Right ventricle myocardium superior (tissue), 1 donor: ENCODE results near the gene ZNF335. TPM values are rescaled to one million over a fixed set of nuclear protein-coding genes. Genes with fewer than 3 reads are reported as not detected.
"Not testable (repeated sequence)": the region's sequence is repeated elsewhere in the genome, so short reads cannot be mapped to it uniquely, and the experiment has no call there.

Experiments
- ATAC-seq: fragments of 200-7000 bp; cut with Tn5 transposase; one replicate; pipeline ENCODE4 v1.9.1; 2020; ENCODE audit warnings: mild to moderate bottlenecking; ENCODE audit not compliant: poor library complexity
- DNase-seq: peaks from one replicate; pipeline ENCODE4 v3.0.0-alpha.2; 2020
- intact Hi-C: fragments of 100-400 bp; cut with DNase I; formaldehyde crosslinking; loops from one replicate; pipeline ENCODE4 v1.11.2; 2022
- total RNA-seq: library from RNA; stranded (reverse); fragmentation: NEBNext Ultra II Directional; extraction: Animal tissue kit (Norgen Biotek cat#: 25700); gene quantifications from one replicate; pipeline ENCODE4 v1.2.1, GENCODE V29; 2021
- donor health status: DM: no; HTN: yes; CAD: no; lungs with severe emphysema.

The ZNF335 gene
- total RNA-seq, 1 donor from 2014 or later: 7.6 TPM

- ATAC-seq: no peak
- DNase-seq: no peak
- intact Hi-C loops: no loop called here
Observed at GRCh38 chr20:45908084-45908483, 63.9 kb downstream of the ZNF335 start.

GRCh38 chr20:45907219-45907948 is 64.6 kb downstream of the ZNF335 start:
- intact Hi-C loops: no loop called here
- no peak for ATAC-seq
- no peak for DNase-seq

GRCh38 chr20:45905505-45906079 is 66.4 kb downstream of the ZNF335 start:
- ATAC-seq (no peak), DNase-seq (no peak)
- intact Hi-C loops: no loop called here

- intact Hi-C loops: no loop called here
- no peak for DNase-seq
- no peak for ATAC-seq
Observed at GRCh38 chr20:45904583-45905504, 67.2 kb downstream of the ZNF335 start.

GRCh38 chr20:45902199-45902701 is 69.8 kb downstream of the ZNF335 start:
- ATAC-seq (no peak), DNase-seq (no peak)
- intact Hi-C loops: no loop called here

GRCh38 chr20:45901332-45901731 is 70.7 kb downstream of the ZNF335 start:
- intact Hi-C loops, DNase-seq, ATAC-seq: not testable (repeated sequence)

- ATAC-seq (no peak), DNase-seq (no peak)
- intact Hi-C loops: no loop called here
Observed at GRCh38 chr20:45899046-45899835, 72.8 kb downstream of the ZNF335 start.

Other genes with a start within 250 kb of the ZNF335 start
- not detected for gene SPINT4, start 249.9 kb downstream of the ZNF335 start, total RNA-seq
- gene WFDC3, start 180.3 kb downstream of the ZNF335 start, total RNA-seq: 0.54 TPM
- 14.5 TPM for gene DNTTIP1, start 180.2 kb downstream of the ZNF335 start, total RNA-seq
- 1.1 TPM for gene UBE2C, start 159.6 kb downstream of the ZNF335 start, total RNA-seq
- 0.43 TPM for gene TNNC2, start 144.9 kb downstream of the ZNF335 start, total RNA-seq
- gene SNX21, start 138.4 kb downstream of the ZNF335 start, total RNA-seq: 22.1 TPM
- gene ACOT8, start 114.8 kb downstream of the ZNF335 start, total RNA-seq: 28.1 TPM
- 1.4 TPM for gene ZSWIM3, start 114.6 kb downstream of the ZNF335 start, total RNA-seq
- 10.1 TPM for gene ZSWIM1, start 91.0 kb downstream of the ZNF335 start, total RNA-seq
- 1.7 TPM for gene SPATA25, start 84.6 kb downstream of the ZNF335 start, total RNA-seq
- 6.5 TPM for gene NEURL2, start 81.0 kb downstream of the ZNF335 start, total RNA-seq
- 113 TPM for gene CTSA, start 80.9 kb downstream of the ZNF335 start, total RNA-seq
- gene PLTP, start 60.0 kb downstream of the ZNF335 start, total RNA-seq: 118 TPM
- gene PCIF1, start 37.5 kb downstream of the ZNF335 start, total RNA-seq: 21.8 TPM
- gene MMP9, start 36.7 kb upstream of the ZNF335 start, total RNA-seq: 0.48 TPM
- not detected for gene SLC12A5, start 57.0 kb upstream of the ZNF335 start, total RNA-seq
- 23.0 TPM for gene NCOA5, start 117.8 kb upstream of the ZNF335 start, total RNA-seq
- 7.4 TPM for gene CD40, start 146.1 kb upstream of the ZNF335 start, total RNA-seq